Amygdala (tissue), 56 donors: Measurements from ENCODE around the gene JAK3.
A peak's percentile ranks its signal among the peaks of the same experiment; 100 is the strongest.
"Not testable (repeated sequence)": the region's sequence is repeated elsewhere in the genome, so short reads cannot be mapped to it uniquely, and the experiment has no call there.

Experiments used
- DNase-seq, 56 donors: peaks; one replicate each; lab custom pipeline; 2025; lab: John Stamatoyannopoulos, UW

Gene JAK3

GRCh38 chr19:17811103-17811502 is 36.7 kb downstream of the JAK3 start:
- no peak for DNase-seq

GRCh38 chr19:17807731-17808316 is 40.0 kb downstream of the JAK3 start:
- DNase-seq, result no peak

GRCh38 chr19:17806945-17807344 is 40.8 kb downstream of the JAK3 start:
- DNase-seq, result no peak

GRCh38 chr19:17805427-17805826 is 42.4 kb downstream of the JAK3 start:
- no peak for DNase-seq

GRCh38 chr19:17803264-17803896 is 44.4 kb downstream of the JAK3 start:
- no peak for DNase-seq

GRCh38 chr19:17802137-17802858 is 45.5 kb downstream of the JAK3 start:
- DNase-seq, result no peak

GRCh38 chr19:17798599-17798998 is 49.2 kb downstream of the JAK3 start:
- not testable (repeated sequence) for DNase-seq

GRCh38 chr19:17797424-17798201 is 50.2 kb downstream of the JAK3 start:
- no peak for DNase-seq

- DNase-seq, result no peak
These were observed 50.9 kb downstream of the JAK3 start for GRCh38 chr19:17796838-17797423.

- no peak for DNase-seq
These were observed 51.6 kb downstream of the JAK3 start for GRCh38 chr19:17796013-17796837.

GRCh38 chr19:17795495-17795856 is 52.3 kb downstream of the JAK3 start:
- DNase-seq, result no peak

- peak in 1 of 56 donors; percentile 16 for DNase-seq
These were observed 52.9 kb downstream of the JAK3 start, which contains the start of gene B3GNT3 for GRCh38 chr19:17794731-17795494. TSS of gene B3GNT3 (plus strand) at chr19:17795138. CDS start at chr19:17807808, 12,670 bp downstream.

GRCh38 chr19:17794412-17794730 is 53.4 kb downstream of the JAK3 start:
- no peak for DNase-seq

GRCh38 chr19:17790059-17790780 is 57.6 kb downstream of the JAK3 start:
- DNase-seq, result no peak

- no peak for DNase-seq
These were observed 59.1 kb downstream of the JAK3 start for GRCh38 chr19:17788632-17789031.

GRCh38 chr19:17787274-17787913 is 60.4 kb downstream of the JAK3 start:
- DNase-seq, result no peak

- peak in 41 of 56 donors; percentile 4 to 78 (median 27) for DNase-seq
These were observed 63.4 kb downstream of the JAK3 start for GRCh38 chr19:17784201-17785008.
